ENCODE results near the gene WDR41.

DNA sequence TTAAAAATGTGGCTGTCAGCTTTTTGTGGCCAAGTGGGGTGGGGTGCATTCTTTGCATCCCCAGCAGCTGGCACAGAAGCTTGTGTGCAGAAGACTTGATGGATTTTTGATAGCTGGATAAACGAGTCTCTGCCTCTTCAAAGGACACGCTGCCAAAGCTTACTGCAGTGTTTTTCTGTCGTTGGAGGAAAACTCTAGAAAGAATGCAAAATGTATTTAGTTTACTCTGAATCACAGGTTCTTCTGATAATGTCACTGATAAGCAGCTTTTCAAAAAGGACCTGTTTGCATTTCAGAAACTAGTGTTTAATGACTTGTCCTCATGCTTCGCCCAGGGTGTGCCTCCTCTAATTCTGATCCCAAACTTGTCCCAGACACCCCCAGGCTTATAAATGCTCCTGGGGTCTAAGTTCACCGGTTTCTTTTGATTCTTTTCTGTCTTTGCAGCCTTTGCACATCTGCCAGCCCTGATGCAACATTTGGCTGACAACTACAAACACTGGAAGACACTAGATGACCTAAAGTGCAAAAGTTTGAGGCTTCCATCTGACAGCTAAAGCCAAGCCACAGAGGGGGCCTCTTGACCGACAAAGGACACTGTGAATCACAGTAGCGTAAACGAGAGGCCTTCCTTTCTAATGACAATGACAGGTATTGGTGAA lies 66.0 kb downstream of the WDR41 start:
- TF ChIP-seq, protein P1, sequence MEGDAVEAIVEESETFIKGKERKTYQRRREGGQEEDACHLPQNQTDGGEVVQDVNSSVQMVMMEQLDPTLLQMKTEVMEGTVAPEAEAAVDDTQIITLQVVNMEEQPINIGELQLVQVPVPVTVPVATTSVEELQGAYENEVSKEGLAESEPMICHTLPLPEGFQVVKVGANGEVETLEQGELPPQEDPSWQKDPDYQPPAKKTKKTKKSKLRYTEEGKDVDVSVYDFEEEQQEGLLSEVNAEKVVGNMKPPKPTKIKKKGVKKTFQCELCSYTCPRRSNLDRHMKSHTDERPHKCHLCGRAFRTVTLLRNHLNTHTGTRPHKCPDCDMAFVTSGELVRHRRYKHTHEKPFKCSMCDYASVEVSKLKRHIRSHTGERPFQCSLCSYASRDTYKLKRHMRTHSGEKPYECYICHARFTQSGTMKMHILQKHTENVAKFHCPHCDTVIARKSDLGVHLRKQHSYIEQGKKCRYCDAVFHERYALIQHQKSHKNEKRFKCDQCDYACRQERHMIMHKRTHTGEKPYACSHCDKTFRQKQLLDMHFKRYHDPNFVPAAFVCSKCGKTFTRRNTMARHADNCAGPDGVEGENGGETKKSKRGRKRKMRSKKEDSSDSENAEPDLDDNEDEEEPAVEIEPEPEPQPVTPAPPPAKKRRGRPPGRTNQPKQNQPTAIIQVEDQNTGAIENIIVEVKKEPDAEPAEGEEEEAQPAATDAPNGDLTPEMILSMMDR (conservative IDR thresholded peaks at IDR 0.05), result no peak
- TF ChIP-seq EZH2 (IDR thresholded peaks at IDR 0.05; ENCODE audit: low read depth), result no peak
